ENCODE measurements around the gene FTCD.

- TF ChIP-seq, protein P1, sequence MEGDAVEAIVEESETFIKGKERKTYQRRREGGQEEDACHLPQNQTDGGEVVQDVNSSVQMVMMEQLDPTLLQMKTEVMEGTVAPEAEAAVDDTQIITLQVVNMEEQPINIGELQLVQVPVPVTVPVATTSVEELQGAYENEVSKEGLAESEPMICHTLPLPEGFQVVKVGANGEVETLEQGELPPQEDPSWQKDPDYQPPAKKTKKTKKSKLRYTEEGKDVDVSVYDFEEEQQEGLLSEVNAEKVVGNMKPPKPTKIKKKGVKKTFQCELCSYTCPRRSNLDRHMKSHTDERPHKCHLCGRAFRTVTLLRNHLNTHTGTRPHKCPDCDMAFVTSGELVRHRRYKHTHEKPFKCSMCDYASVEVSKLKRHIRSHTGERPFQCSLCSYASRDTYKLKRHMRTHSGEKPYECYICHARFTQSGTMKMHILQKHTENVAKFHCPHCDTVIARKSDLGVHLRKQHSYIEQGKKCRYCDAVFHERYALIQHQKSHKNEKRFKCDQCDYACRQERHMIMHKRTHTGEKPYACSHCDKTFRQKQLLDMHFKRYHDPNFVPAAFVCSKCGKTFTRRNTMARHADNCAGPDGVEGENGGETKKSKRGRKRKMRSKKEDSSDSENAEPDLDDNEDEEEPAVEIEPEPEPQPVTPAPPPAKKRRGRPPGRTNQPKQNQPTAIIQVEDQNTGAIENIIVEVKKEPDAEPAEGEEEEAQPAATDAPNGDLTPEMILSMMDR (IDR thresholded peaks at IDR 0.05; ENCODE audit: borderline replicate concordance, extremely low read depth, low read length, poor library complexity, severe bottlenecking) = no peak
- TF ChIP-seq EZH2 (IDR thresholded peaks at IDR 0.05; ENCODE audit: borderline replicate concordance, low read depth, low read length, severe bottlenecking) = no peak
These were observed 4.0 kb downstream of the FTCD start for GRCh38 chr21:46151261-46151988.

All from DND-41 (cell line).